ENCODE measurements around the gene ABCC3. TPM values are rescaled to one million over a fixed set of nuclear protein-coding genes. Genes with fewer than 3 reads are reported as not detected.

The ABCC3 gene, protein sequence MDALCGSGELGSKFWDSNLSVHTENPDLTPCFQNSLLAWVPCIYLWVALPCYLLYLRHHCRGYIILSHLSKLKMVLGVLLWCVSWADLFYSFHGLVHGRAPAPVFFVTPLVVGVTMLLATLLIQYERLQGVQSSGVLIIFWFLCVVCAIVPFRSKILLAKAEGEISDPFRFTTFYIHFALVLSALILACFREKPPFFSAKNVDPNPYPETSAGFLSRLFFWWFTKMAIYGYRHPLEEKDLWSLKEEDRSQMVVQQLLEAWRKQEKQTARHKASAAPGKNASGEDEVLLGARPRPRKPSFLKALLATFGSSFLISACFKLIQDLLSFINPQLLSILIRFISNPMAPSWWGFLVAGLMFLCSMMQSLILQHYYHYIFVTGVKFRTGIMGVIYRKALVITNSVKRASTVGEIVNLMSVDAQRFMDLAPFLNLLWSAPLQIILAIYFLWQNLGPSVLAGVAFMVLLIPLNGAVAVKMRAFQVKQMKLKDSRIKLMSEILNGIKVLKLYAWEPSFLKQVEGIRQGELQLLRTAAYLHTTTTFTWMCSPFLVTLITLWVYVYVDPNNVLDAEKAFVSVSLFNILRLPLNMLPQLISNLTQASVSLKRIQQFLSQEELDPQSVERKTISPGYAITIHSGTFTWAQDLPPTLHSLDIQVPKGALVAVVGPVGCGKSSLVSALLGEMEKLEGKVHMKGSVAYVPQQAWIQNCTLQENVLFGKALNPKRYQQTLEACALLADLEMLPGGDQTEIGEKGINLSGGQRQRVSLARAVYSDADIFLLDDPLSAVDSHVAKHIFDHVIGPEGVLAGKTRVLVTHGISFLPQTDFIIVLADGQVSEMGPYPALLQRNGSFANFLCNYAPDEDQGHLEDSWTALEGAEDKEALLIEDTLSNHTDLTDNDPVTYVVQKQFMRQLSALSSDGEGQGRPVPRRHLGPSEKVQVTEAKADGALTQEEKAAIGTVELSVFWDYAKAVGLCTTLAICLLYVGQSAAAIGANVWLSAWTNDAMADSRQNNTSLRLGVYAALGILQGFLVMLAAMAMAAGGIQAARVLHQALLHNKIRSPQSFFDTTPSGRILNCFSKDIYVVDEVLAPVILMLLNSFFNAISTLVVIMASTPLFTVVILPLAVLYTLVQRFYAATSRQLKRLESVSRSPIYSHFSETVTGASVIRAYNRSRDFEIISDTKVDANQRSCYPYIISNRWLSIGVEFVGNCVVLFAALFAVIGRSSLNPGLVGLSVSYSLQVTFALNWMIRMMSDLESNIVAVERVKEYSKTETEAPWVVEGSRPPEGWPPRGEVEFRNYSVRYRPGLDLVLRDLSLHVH (N-terminal part only)
- not detected in 2 replicates for total RNA-seq (2014; rRNA removed; shearing (Covaris generic))
- 0.01 and 0.06 TPM in 2 replicates for polyA plus RNA-seq (2015; cell fraction: cytosol; rRNA removed)
- polyA plus RNA-seq (2015; cell fraction: nucleus; rRNA removed) = 0.07 and 5.5 TPM in 2 replicates

DNA sequence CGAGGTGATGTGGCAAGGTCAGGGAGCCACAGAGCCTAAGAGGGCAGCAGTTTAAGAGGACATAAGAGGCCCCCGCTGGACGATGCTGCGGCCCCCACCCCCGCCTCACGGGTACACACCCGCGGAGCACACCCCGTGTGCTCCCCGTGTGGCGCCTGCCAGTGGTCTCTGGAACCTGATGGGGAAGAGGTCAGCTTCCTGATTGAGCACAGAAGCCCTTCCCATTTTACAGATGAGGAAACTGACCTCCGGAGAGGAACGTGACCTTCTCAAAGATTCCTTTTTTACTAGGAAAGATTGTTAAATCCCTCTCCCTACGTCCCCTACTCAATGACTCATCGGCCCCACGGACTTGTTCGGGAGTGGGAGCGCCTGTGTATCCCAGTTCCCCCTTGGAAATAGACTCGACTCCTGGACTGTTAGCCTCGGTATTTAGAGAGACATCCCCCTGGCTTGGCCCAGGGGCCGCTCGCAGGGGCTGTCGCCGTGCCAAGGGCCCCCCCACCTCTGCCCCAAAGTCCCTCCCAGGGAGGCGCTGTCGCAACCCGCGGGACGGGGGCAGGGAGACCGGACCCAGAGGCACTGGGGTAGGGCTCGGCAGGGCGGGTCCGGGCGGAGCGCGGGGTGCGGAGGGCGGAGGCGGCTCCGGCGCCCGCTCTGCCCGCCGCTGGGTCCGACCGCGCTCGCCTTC is at the start of gene ABCC3:
Gene ABCC3 (plus strand): TSS at position 658 of the 691 bp plus-strand sequence. CDS start 56 bp downstream, outside the sequence.
- no peak for DNase-seq (ENCODE audit: low read depth, low spot score)
- in situ Hi-C loops (cut with HindIII; ENCODE audit: low pct_unique_long_range_greater_than_20kb, low sequenced_read_pairs) = no loop called here

- in situ Hi-C loops (cut with HindIII; ENCODE audit: low pct_unique_long_range_greater_than_20kb, low sequenced_read_pairs) = no loop called here
- no peak for DNase-seq (ENCODE audit: low read depth, low spot score)
These were observed 49.3 kb upstream of the ABCC3 start for GRCh38 chr17:50585346-50585745.

- no peak for DNase-seq (ENCODE audit: low read depth, low spot score)
- in situ Hi-C loops (cut with HindIII; ENCODE audit: low pct_unique_long_range_greater_than_20kb, low sequenced_read_pairs) = no loop called here
These were observed 48.8 kb upstream of the ABCC3 start for GRCh38 chr17:50585891-50586290.

GRCh38 chr17:50586421-50587247 is 48.0 kb upstream of the ABCC3 start:
- in situ Hi-C loops (cut with HindIII; ENCODE audit: low pct_unique_long_range_greater_than_20kb, low sequenced_read_pairs) = no loop called here
- no peak for DNase-seq (ENCODE audit: low read depth, low spot score)

- in situ Hi-C loops (cut with HindIII; ENCODE audit: low pct_unique_long_range_greater_than_20kb, low sequenced_read_pairs) = no loop called here
- no peak for DNase-seq (ENCODE audit: low read depth, low spot score)
These were observed 47.1 kb upstream of the ABCC3 start for GRCh38 chr17:50587571-50587970.

DNA sequence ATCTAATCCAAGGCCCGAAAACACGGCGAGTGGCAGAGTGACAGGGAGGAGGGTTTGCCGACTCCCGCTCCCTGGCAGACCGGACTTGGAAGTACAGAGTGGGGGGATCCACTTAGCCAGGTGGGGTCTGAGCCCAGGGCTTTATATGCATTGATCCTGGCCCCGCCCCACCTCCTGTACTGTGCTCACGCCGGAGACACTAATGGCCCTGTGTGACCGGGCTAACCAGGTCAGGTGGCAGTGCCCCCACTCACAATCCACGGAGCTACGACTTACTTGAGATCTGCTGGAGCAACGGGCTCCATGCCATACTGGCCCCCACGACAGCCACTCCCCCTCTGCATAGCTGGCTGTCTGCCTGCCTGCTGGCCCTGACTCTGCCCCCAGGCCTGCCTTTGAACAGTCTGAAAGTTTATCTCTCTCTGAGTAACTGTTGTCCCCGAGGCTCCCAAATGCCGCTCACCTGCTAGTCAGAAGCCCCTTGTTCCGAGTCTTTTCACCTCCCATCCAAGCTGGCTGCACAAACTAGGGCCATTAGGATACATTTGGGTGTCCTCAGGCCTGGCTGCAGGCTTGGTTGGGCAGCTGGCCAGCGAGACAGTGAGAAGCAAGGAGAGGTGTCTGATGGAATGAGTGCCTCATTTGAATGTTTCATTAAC is 46.2 kb upstream of the ABCC3 start:
- in situ Hi-C loops (cut with HindIII; ENCODE audit: low pct_unique_long_range_greater_than_20kb, low sequenced_read_pairs) = no loop called here
- DNase-seq (ENCODE audit: low read depth, low spot score) = no peak

DNA sequence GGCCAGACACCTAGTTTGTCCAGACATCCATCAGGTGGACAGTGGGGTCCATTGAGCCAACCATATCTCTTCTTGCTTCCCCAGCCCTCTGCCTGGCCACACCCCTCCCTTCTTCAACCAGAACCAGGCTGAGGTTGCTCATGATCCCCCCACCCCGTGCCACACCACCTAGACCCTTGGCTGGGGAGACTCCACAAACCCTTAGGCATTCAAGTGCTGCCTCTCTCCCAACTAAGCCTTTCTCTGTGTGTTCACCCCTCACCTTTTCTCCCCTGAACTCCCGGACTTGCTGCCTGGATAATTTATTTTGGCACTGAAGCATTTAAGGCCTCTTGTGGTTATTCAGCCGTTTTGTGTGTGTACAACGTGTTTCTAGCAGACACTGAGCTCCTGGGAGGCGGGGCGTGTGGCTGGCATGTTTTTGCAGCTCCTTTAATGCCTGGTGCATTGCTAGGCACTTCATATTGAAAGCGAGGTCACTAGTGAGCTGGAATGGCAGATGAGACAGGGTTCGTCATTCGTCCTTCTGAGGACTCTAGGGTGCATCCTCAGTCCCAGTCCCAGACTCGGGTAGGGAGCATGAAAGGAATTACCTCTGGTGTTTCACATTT is 45.5 kb upstream of the ABCC3 start:
- no peak for DNase-seq (ENCODE audit: low read depth, low spot score)
- in situ Hi-C loops (cut with HindIII; ENCODE audit: low pct_unique_long_range_greater_than_20kb, low sequenced_read_pairs) = no loop called here

- DNase-seq (ENCODE audit: low read depth, low spot score) = no peak
- in situ Hi-C loops (cut with HindIII; ENCODE audit: low pct_unique_long_range_greater_than_20kb, low sequenced_read_pairs) = no loop called here
These were observed 43.5 kb upstream of the ABCC3 start for GRCh38 chr17:50590946-50591737.

GRCh38 chr17:50593321-50593720 is 41.4 kb upstream of the ABCC3 start:
- in situ Hi-C loops (cut with HindIII; ENCODE audit: low pct_unique_long_range_greater_than_20kb, low sequenced_read_pairs) = no loop called here
- DNase-seq (ENCODE audit: low read depth, low spot score) = no peak

- no peak for DNase-seq (ENCODE audit: low read depth, low spot score)
These were observed 40.4 kb upstream of the ABCC3 start for GRCh38 chr17:50594128-50594823.

DNA sequence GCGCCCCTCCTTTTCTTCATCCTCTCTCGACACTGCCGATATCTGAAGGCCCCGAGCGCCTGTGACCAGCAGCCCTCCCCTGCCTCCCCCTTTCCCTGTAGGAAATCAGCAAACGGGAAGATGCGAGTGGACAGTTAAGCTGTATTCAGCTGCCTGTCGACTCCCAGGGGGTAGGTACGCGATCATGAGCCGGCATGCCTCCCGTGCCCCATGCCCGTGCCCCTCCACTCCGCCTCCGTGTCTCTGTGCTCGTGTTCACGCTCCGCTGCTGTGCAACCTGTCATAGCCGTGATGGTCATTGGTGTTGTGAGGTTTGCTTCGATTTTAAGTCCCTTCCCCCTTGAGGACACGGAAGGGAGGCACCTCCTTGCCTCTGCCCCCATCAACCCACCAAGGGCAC is 39.8 kb upstream of the ABCC3 start:
- in situ Hi-C loops (cut with HindIII; ENCODE audit: low pct_unique_long_range_greater_than_20kb, low sequenced_read_pairs) = no loop called here
- no peak for DNase-seq (ENCODE audit: low read depth, low spot score)

More at GRCh38 chr17:50594128-50594823, 40.4 kb upstream of the ABCC3 start:
- in situ Hi-C loops (cut with HindIII; ENCODE audit: low pct_unique_long_range_greater_than_20kb, low sequenced_read_pairs) = no loop called here

GRCh38 chr17:50596191-50597037 is 38.3 kb upstream of the ABCC3 start:
- in situ Hi-C loops (cut with HindIII; ENCODE audit: low pct_unique_long_range_greater_than_20kb, low sequenced_read_pairs) = no loop called here
- peak; percentile 20 for DNase-seq (ENCODE audit: low read depth, low spot score)

- in situ Hi-C loops (cut with HindIII; ENCODE audit: low pct_unique_long_range_greater_than_20kb, low sequenced_read_pairs) = no loop called here
- no peak for DNase-seq (ENCODE audit: low read depth, low spot score)
These were observed 36.2 kb upstream of the ABCC3 start for GRCh38 chr17:50598487-50598886.

Measured in SK-MEL-5 (cell line).